SK-N-MC (cell line): ENCODE results near the gene ARL4D.

Experiments used
- DNase-seq: peaks from one replicate; pipeline ENCODE4 v3.0.0-alpha.2; 2011; ENCODE audit warnings: low read depth, low spot score
- H3K27ac ChIP-seq: fragments of 200-600 bp; sonication (generic); 2 replicates; pipeline ENCODE4 v1.5.1; 2016; ENCODE audit warnings: mixed run types
- H3K36me3 ChIP-seq: fragments of 200-600 bp; sonication (generic); 2 replicates; pipeline ENCODE4 v1.6.1; 2017; ENCODE audit warnings: antibody characterized with exemption, low read length, mixed read lengths; ENCODE audit not compliant: insufficient read depth
- H3K4me3 ChIP-seq: fragments of 200-600 bp; sonication (generic); 2 replicates; pipeline ENCODE4 v1.5.1; 2016
- H3K9ac ChIP-seq: fragments of 200-600 bp; sonication (generic); 2 replicates; pipeline ENCODE4 v1.8.0; 2017; ENCODE audit warnings: mixed run types, mixed read lengths; ENCODE audit not compliant: insufficient read length
- H3K9me3 ChIP-seq: fragments of 200-600 bp; sonication (generic); 2 replicates; pipeline ENCODE4 v1.6.1; 2017; ENCODE audit warnings: low read depth, mild to moderate bottlenecking, antibody characterized with exemption, low read length, moderate library complexity, mixed read lengths
- EZH2 ChIP-seq: fragments of 200-600 bp; sonication (generic); IDR thresholded peaks from one replicate; pipeline ENCODE4 v1.6.1; 2017; ENCODE audit warnings: antibody characterized with exemption
- FOXP2 ChIP-seq: optimal IDR thresholded peaks from 2 replicates; pipeline ENCODE3; 2011; ENCODE audit warnings: mild to moderate bottlenecking, moderate library complexity; ENCODE audit not compliant: insufficient read depth; ENCODE audit errors: extremely low read length, control extremely low read depth
- POLR2AphosphoS5 ChIP-seq: IDR thresholded peaks from 2 replicates; pipeline ENCODE4 v1.6.1; 2012; ENCODE audit warnings: mild to moderate bottlenecking, low read depth, low read length, borderline replicate concordance

The ARL4D gene

GRCh38 chr17:43423777-43424455 is 25.1 kb downstream of the ARL4D start:
- TF ChIP-seq EZH2 (no peak), FOXP2 (no peak), POLR2AphosphoS5 (no peak)
- DNase-seq, result no peak
- H3K9me3 ChIP-seq, result no peaks in the 10 kb centered on the region
- no peaks in the 10 kb centered on the region for H3K36me3 ChIP-seq
- no peak overlapping the region for H3K27ac ChIP-seq
- no peak overlapping the region for H3K4me3 ChIP-seq
- H3K9ac ChIP-seq, result no peak overlapping the region

GRCh38 chr17:43427362-43428043 is 28.7 kb downstream of the ARL4D start:
- Histone ChIP-seq H3K27ac (no peak overlapping the region), H3K9ac (no peak overlapping the region), H3K9me3 (no peaks in the 10 kb centered on the region), H3K4me3 (no peak overlapping the region), H3K36me3 (no peaks in the 10 kb centered on the region)
- no peak for DNase-seq
- no peak for TF ChIP-seq EZH2
- TF ChIP-seq FOXP2, result no peak
- no peak for TF ChIP-seq POLR2AphosphoS5

GRCh38 chr17:43428524-43428923 is 29.7 kb downstream of the ARL4D start:
- TF ChIP-seq EZH2 (no peak), FOXP2 (no peak), POLR2AphosphoS5 (no peak)
- Histone ChIP-seq H3K27ac (no peak overlapping the region), H3K9me3 (no peaks in the 10 kb centered on the region), H3K36me3 (no peaks in the 10 kb centered on the region), H3K4me3 (no peak overlapping the region), H3K9ac (no peak overlapping the region)
- no peak for DNase-seq

- no peak for DNase-seq
Measured at GRCh38 chr17:43430936-43431713, 32.3 kb downstream of the ARL4D start.

GRCh38 chr17:43431714-43432523 is 33.1 kb downstream of the ARL4D start:
- peak overlapping the region; percentile 15 for H3K9ac ChIP-seq
- H3K4me3 ChIP-seq, result peak overlapping the region; percentile 5
- DNase-seq, result no peak
- H3K27ac ChIP-seq, result no peak overlapping the region
- no peaks in the 10 kb centered on the region for H3K36me3 ChIP-seq
- TF ChIP-seq POLR2AphosphoS5 (no peak), EZH2 (no peak), FOXP2 (no peak)
- no peaks in the 10 kb centered on the region for H3K9me3 ChIP-seq

More at GRCh38 chr17:43430936-43431713, 32.3 kb downstream of the ARL4D start:
- peak overlapping the region; percentile 5 for H3K4me3 ChIP-seq
- H3K36me3 ChIP-seq, result no peaks in the 10 kb centered on the region
- H3K9me3 ChIP-seq, result no peaks in the 10 kb centered on the region
- H3K27ac ChIP-seq, result no peak overlapping the region
- H3K9ac ChIP-seq, result no peak overlapping the region
- TF ChIP-seq EZH2, result no peak
- no peak for TF ChIP-seq POLR2AphosphoS5
- no peak for TF ChIP-seq FOXP2

GRCh38 chr17:43434902-43435319 is 36.1 kb downstream of the ARL4D start:
- no peak for DNase-seq
- Histone ChIP-seq H3K4me3 (no peak overlapping the region), H3K36me3 (no peaks in the 10 kb centered on the region)

GRCh38 chr17:43437756-43438155 is 39.0 kb downstream of the ARL4D start:
- DNase-seq, result no peak
- Histone ChIP-seq H3K4me3 (no peak overlapping the region), H3K36me3 (no peaks in the 10 kb centered on the region), H3K27ac (no peak overlapping the region), H3K9me3 (no peaks in the 10 kb centered on the region), H3K9ac (no peak overlapping the region)
- no peak for TF ChIP-seq POLR2AphosphoS5
- TF ChIP-seq EZH2, result no peak
- TF ChIP-seq FOXP2, result no peak

More at GRCh38 chr17:43434902-43435319, 36.1 kb downstream of the ARL4D start:
- TF ChIP-seq EZH2, result no peak
- no peak for TF ChIP-seq FOXP2
- no peak for TF ChIP-seq POLR2AphosphoS5
- H3K9me3 ChIP-seq, result no peaks in the 10 kb centered on the region
- no peak overlapping the region for H3K9ac ChIP-seq
- no peak overlapping the region for H3K27ac ChIP-seq
